GM23248 (cell line): ENCODE results near the gene ACOT4. TPM values are rescaled to one million over a fixed set of nuclear protein-coding genes. Genes with fewer than 3 reads are reported as not detected.

Source experiments
- DNase-seq: peaks from one replicate; pipeline ENCODE4 v3.0.0-alpha.2; 2015
- H2AFZ ChIP-seq: fragments of 200-600 bp; sonication (generic); 2 replicates; pipeline ENCODE4 v1.6.1; 2016; ENCODE audit warnings: antibody characterized with exemption
- H3F3A ChIP-seq: fragments of 200-600 bp; sonication (generic); 2 replicates; pipeline ENCODE4 v1.6.1; 2016; ENCODE audit warnings: mild to moderate bottlenecking, antibody characterized with exemption, mixed run types; ENCODE audit not compliant: insufficient read depth
- H3K27ac ChIP-seq: fragments of 200-600 bp; sonication (generic); 2 replicates; pipeline ENCODE4 v1.5.1; 2016; ENCODE audit warnings: mild to moderate bottlenecking
- H3K27me3 ChIP-seq: fragments of 200-600 bp; sonication (generic); replicated peaks from 2 replicates; pipeline ENCODE4 v1.6.1; 2016; ENCODE audit warnings: mild to moderate bottlenecking; ENCODE audit not compliant: insufficient read depth
- H3K36me3 ChIP-seq: fragments of 200-600 bp; sonication (generic); 2 replicates; pipeline ENCODE4 v1.6.1; 2016; ENCODE audit warnings: low read depth, mild to moderate bottlenecking
- H3K4me1 ChIP-seq: fragments of 200-600 bp; sonication (generic); 2 replicates; pipeline ENCODE4 v1.6.1; 2016; ENCODE audit warnings: mild to moderate bottlenecking; ENCODE audit not compliant: insufficient read depth
- H3K4me2 ChIP-seq: fragments of 200-600 bp; sonication (generic); one replicate; pipeline ENCODE4 v1.6.1; 2016; ENCODE audit warnings: mild to moderate bottlenecking; ENCODE audit not compliant: unreplicated experiment
- H3K4me3 ChIP-seq: fragments of 200-600 bp; sonication (generic); 2 replicates; pipeline ENCODE4 v1.5.1; 2016; ENCODE audit warnings: mild to moderate bottlenecking
- H3K79me2 ChIP-seq: fragments of 200-600 bp; sonication (generic); 2 replicates; pipeline ENCODE4 v1.6.1; 2016; ENCODE audit warnings: mild to moderate bottlenecking; ENCODE audit not compliant: insufficient read depth
- H3K9ac ChIP-seq: fragments of 200-600 bp; sonication (generic); 2 replicates; pipeline ENCODE4 v1.6.1; 2016; ENCODE audit warnings: mild to moderate bottlenecking
- H3K9me2 ChIP-seq: fragments of 200-600 bp; sonication (generic); 2 replicates; pipeline ENCODE4 v1.6.1; 2016; ENCODE audit warnings: mixed run types, mild to moderate bottlenecking, moderate library complexity; ENCODE audit not compliant: insufficient read depth
- H3K9me3 ChIP-seq: fragments of 200-600 bp; sonication (generic); one replicate; pipeline ENCODE4 v1.6.1; 2017; ENCODE audit warnings: low read depth
- H4K20me1 ChIP-seq: fragments of 200-600 bp; sonication (generic); 2 replicates; pipeline ENCODE4 v1.6.0; 2016; ENCODE audit not compliant: insufficient read depth
- EZH2 ChIP-seq: fragments of 200-600 bp; sonication (generic); IDR thresholded peaks from 2 replicates; pipeline ENCODE4 v1.6.1; 2018; ENCODE audit warnings: antibody characterized with exemption, mild to moderate bottlenecking; ENCODE audit not compliant: insufficient read depth, poor library complexity, severe bottlenecking
- EZH2phosphoT487 ChIP-seq: fragments of 200-600 bp; sonication (generic); IDR thresholded peaks from 2 replicates; pipeline ENCODE4 v1.6.1; 2018; ENCODE audit warnings: antibody characterized with exemption, moderate library complexity, mild to moderate bottlenecking, low read depth; ENCODE audit not compliant: insufficient read depth
- WGBS, 2 experiments: methylation state at CpG; one replicate each; pipeline ENCODE4 v1.1.6; 2015 to 2017; ENCODE audit warnings: low lambda C conversion rate in 2 of 2, low coverage in 1 of 2; ENCODE audit errors: missing lambda C conversion rate in 2 of 2; 5-methylcytosine and 5-hydroxymethylcytosine counted together
- in situ Hi-C: fragments of 300-500 bp; cut with MboI; formaldehyde crosslinking; loops from 2 replicates; pipeline ENCODE4 v1.15.0; 2020
- polyA plus RNA-seq: library from polyadenylated mRNA; unstranded; fragments of >200 nt; fragmentation: Nextera tagmentation; extraction: Ambion mirVana; gene quantifications from 2 replicates; pipeline ENCODE4 v1.2.1, GENCODE V29; 2016
- total RNA-seq: library from RNA; depleted of rRNA; stranded (reverse); fragments of >200 nt; shearing (Covaris generic); gene quantifications from 2 replicates; pipeline ENCODE4 v1.2.3, GENCODE V29; 2014

The ACOT4 gene
- total and polyA plus RNA-seq, 2 experiments from 2014 or later = 1.5 to 1.6 TPM

DNA sequence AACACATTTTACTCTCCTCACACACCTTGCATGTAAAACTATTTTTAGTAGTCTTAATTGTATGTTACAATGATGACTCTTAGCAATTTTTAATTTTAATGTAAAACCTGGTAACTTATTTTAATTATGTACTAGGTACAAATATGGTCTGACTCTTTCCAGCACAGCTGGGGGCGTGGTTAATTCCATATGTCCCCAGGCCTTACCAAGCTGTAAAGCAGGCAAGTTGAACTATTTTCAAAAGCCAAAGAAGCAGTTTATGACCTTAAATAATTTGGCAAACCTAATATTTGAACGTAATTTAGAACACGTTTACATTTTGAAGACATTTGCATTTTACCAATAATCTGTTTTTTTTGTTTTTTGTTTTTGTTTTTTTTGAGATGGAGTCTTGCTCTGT, 11.3 kb downstream of the ACOT4 start:
- no peaks in the 10 kb centered on the region for H3K79me2 ChIP-seq
- no peaks in the 10 kb centered on the region for H3K9me3 ChIP-seq
- no peak overlapping the region for H3K9ac ChIP-seq
- TF ChIP-seq EZH2 (no peak), EZH2phosphoT487 (no peak)
- no peaks in the 10 kb centered on the region for H3K27me3 ChIP-seq
- in situ Hi-C loops = no loop called here
- no peaks in the 10 kb centered on the region for H4K20me1 ChIP-seq
- H2AFZ ChIP-seq = no peak overlapping the region
- WGBS, 2 experiments = 42 to 53% methylated on average over 3 of the region's 3 CpGs
- no peaks in the 10 kb centered on the region for H3K36me3 ChIP-seq
- H3K4me3 ChIP-seq = no peak overlapping the region
- no peaks in the 10 kb centered on the region for H3K4me1 ChIP-seq
- H3K9me2 ChIP-seq = no peaks in the 10 kb centered on the region
- H3F3A ChIP-seq = no peaks in the 10 kb centered on the region
- H3K4me2 ChIP-seq = no peak overlapping the region
- no peak overlapping the region for H3K27ac ChIP-seq
- DNase-seq = no peak

DNA sequence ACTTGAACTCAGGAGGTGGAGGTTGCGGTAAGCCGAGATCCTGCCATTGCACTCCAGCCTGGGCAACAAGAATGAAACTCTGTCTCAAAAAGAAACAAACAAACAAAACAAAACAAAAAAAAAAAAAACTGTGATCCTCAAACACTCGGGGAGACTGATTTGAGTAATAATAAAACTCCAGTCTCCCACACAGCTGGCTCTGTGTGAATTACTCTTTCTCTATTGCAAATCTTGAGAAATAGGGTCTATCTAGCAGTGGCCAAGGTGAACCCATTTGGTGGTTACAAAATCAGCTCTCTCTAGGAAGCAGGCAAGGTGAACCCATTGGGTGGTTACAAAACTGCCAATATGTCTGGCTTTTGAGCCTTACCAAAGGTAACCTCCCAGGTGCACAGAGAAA, 14.6 kb downstream of the ACOT4 start:
- Histone ChIP-seq H3K4me3 (no peak overlapping the region), H3K27me3 (no peaks in the 10 kb centered on the region), H3K79me2 (no peaks in the 10 kb centered on the region), H2AFZ (no peak overlapping the region), H3K27ac (no peak overlapping the region), H3K9me2 (no peaks in the 10 kb centered on the region), H4K20me1 (no peaks in the 10 kb centered on the region), H3K4me1 (no peaks in the 10 kb centered on the region), H3F3A (peaks cover 1% of the 10 kb centered on the region; the same call in 1 of the 2 replicates), H3K9ac (no peak overlapping the region), H3K4me2 (no peak overlapping the region), H3K36me3 (no peaks in the 10 kb centered on the region), H3K9me3 (no peaks in the 10 kb centered on the region)
- in situ Hi-C loops = no loop called here
- TF ChIP-seq EZH2 (no peak), EZH2phosphoT487 (no peak)
- no peak for DNase-seq
- 86 to 89% methylated on average over 3 of the region's 3 CpGs for WGBS, 2 experiments

- in situ Hi-C loops = no loop called here
- no peaks in the 10 kb centered on the region for H3K36me3 ChIP-seq
- no peak overlapping the region for H3K4me3 ChIP-seq
- no peak overlapping the region for H3K27ac ChIP-seq
- H3K9ac ChIP-seq = no peak overlapping the region
- H3K4me1 ChIP-seq = no peaks in the 10 kb centered on the region
- H2AFZ ChIP-seq = no peak overlapping the region
- 44% methylated on average over 1 of the region's 1 CpG; no CpG with 5 or more reads in 1 of the 2 experiments for WGBS, 2 experiments
- no peaks in the 10 kb centered on the region for H3K27me3 ChIP-seq
- TF ChIP-seq EZH2 = no peak
- no peak for TF ChIP-seq EZH2phosphoT487
- H3K79me2 ChIP-seq = no peaks in the 10 kb centered on the region
- no peaks in the 10 kb centered on the region for H4K20me1 ChIP-seq
- peaks cover 11% of the 10 kb centered on the region; the same call in 1 of the 2 replicates for H3F3A ChIP-seq
- H3K9me3 ChIP-seq = no peaks in the 10 kb centered on the region
- no peaks in the 10 kb centered on the region for H3K9me2 ChIP-seq
- H3K4me2 ChIP-seq = no peak overlapping the region
- DNase-seq = no peak
These were observed 15.6 kb downstream of the ACOT4 start for GRCh38 chr14:73607241-73607640.

DNA sequence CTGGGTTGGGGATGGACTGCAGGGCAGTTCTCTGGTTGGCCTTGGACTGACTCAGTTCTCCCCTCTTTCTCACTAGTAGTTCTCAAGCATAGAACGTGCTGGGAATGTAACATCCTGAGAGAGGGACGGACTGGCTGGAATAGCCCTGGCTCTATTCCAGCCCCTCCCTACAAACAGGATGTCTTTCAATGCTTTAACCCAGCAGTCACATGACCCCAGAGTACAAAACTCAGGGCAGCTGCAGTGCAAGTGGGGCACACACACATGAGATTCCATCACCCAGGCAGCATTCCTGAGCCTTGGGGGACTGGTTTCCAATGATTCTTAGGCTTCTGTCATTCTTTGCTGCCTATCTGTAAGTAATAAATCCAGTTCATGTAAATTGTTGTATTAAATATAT, 19.0 kb downstream of the ACOT4 start:
- Histone ChIP-seq H3K9ac (no peak overlapping the region), H3K4me1 (no peaks in the 10 kb centered on the region), H3K4me3 (no peak overlapping the region), H3K27me3 (no peaks in the 10 kb centered on the region), H3K9me2 (no peaks in the 10 kb centered on the region), H3K27ac (no peak overlapping the region), H3K4me2 (no peak overlapping the region), H3K9me3 (no peaks in the 10 kb centered on the region), H3F3A (peaks cover 16% of the 10 kb centered on the region; the same call in 1 of the 2 replicates), H4K20me1 (no peaks in the 10 kb centered on the region), H3K79me2 (no peaks in the 10 kb centered on the region), H3K36me3 (no peaks in the 10 kb centered on the region), H2AFZ (no peak overlapping the region)
- 67 to 68% methylated on average over 2 of the region's 2 CpGs for WGBS, 2 experiments
- TF ChIP-seq EZH2phosphoT487 = no peak
- no peak for TF ChIP-seq EZH2
- in situ Hi-C loops = no loop called here
- DNase-seq = peak; percentile 6
